NCI-H1417 (cell line): ENCODE data around the gene REELD1.

ENCODE experiments used
- DNase-seq, 3 experiments: peaks; one replicate each; lab custom pipeline; 2025; lab: John Stamatoyannopoulos, UW

Gene REELD1

GRCh38 chr4:146214238-146214637 lies at the start of gene REELD1:
REELD1 (plus strand) TSS chr4:146214538; CDS start chr4:146216953, 2,415 bp downstream.
- no peak for DNase-seq

GRCh38 chr4:146165221-146165620 lies 49.1 kb upstream of the REELD1 start:
- DNase-seq = no peak

GRCh38 chr4:146165840-146166239 lies 48.5 kb upstream of the REELD1 start:
- no peak for DNase-seq

- DNase-seq = no peak
Measured at GRCh38 chr4:146170149-146170548, 44.2 kb upstream of the REELD1 start.

GRCh38 chr4:146175541-146176453 lies 38.5 kb upstream of the REELD1 start, which contains the start of gene LSM6:
LSM6 (plus strand) TSS chr4:146175718; CDS start chr4:146182922, 7,204 bp downstream.
- peak; percentile 68 to 93 (median 90) for DNase-seq

- peak in 1 of 3 experiments; percentile 7 for DNase-seq
Measured at GRCh38 chr4:146176891-146177290, 37.4 kb upstream of the REELD1 start.

GRCh38 chr4:146178126-146178525 lies 36.2 kb upstream of the REELD1 start:
- no peak for DNase-seq

GRCh38 chr4:146179784-146180370 lies 34.5 kb upstream of the REELD1 start:
- no peak for DNase-seq

- peak in 1 of 3 experiments; percentile 21 for DNase-seq
Measured at GRCh38 chr4:146182443-146182842, 31.9 kb upstream of the REELD1 start.

GRCh38 chr4:146183209-146183608 lies 31.1 kb upstream of the REELD1 start:
- DNase-seq = no peak

- no peak for DNase-seq
Measured at GRCh38 chr4:146186041-146186440, 28.3 kb upstream of the REELD1 start.

GRCh38 chr4:146186596-146186995 lies 27.7 kb upstream of the REELD1 start:
- DNase-seq = no peak

GRCh38 chr4:146190456-146190855 lies 23.9 kb upstream of the REELD1 start:
- peak in 2 of 3 experiments; percentile 35 to 79 for DNase-seq

GRCh38 chr4:146191766-146192458 lies 22.4 kb upstream of the REELD1 start:
- DNase-seq = peak in 1 of 3 experiments; percentile 41

GRCh38 chr4:146193628-146194027 lies 20.7 kb upstream of the REELD1 start:
- no peak for DNase-seq

- DNase-seq = no peak
Measured at GRCh38 chr4:146194212-146194611, 20.1 kb upstream of the REELD1 start.

GRCh38 chr4:146202665-146203064 lies 11.7 kb upstream of the REELD1 start:
- DNase-seq = peak in 2 of 3 experiments; percentile 24 to 70

- DNase-seq = no peak
Measured at GRCh38 chr4:146207410-146207809, 6.9 kb upstream of the REELD1 start.

- no peak for DNase-seq
Measured at GRCh38 chr4:146210890-146211289, 3.4 kb upstream of the REELD1 start.

- no peak for DNase-seq
Measured at GRCh38 chr4:146211440-146211839, 2.9 kb upstream of the REELD1 start.

GRCh38 chr4:146212781-146213180 lies 1.6 kb upstream of the REELD1 start:
- no peak for DNase-seq

- no peak for DNase-seq
Measured at GRCh38 chr4:146222313-146222712, 8.0 kb downstream of the REELD1 start.
